RKO (cell line): Measurements from ENCODE around the gene FHL2.
"Not testable (repeated sequence)": the region's sequence is repeated elsewhere in the genome, so short reads cannot be mapped to it uniquely, and the experiment has no call there.

ENCODE experiments used
- DNase-seq: peaks from one replicate; pipeline ENCODE4 v3.0.0-alpha.2; 2016; ENCODE audit warnings: low spot score

FHL2 gene

GRCh38 chr2:105398336-105399206 is at the start of gene FHL2:
Gene FHL2 (minus strand): TSS chr2:105399051. CDS start chr2:105386516, 12,535 bp downstream.
- peak; percentile 89 for DNase-seq

GRCh38 chr2:105447476-105447875 is 48.6 kb upstream of the FHL2 start:
- DNase-seq: no peak

GRCh38 chr2:105446501-105446900 is 47.6 kb upstream of the FHL2 start:
- no peak for DNase-seq

- no peak for DNase-seq
Observed at GRCh38 chr2:105445976-105446375, 47.1 kb upstream of the FHL2 start.

GRCh38 chr2:105445498-105445897 is 46.6 kb upstream of the FHL2 start:
- DNase-seq: no peak

GRCh38 chr2:105443617-105444598 is 45.1 kb upstream of the FHL2 start:
- no peak for DNase-seq

GRCh38 chr2:105442721-105443120 is 43.9 kb upstream of the FHL2 start:
- DNase-seq: no peak

GRCh38 chr2:105442056-105442455 is 43.2 kb upstream of the FHL2 start:
- no peak for DNase-seq

- no peak for DNase-seq
Observed at GRCh38 chr2:105439141-105439540, 40.3 kb upstream of the FHL2 start.

GRCh38 chr2:105438104-105438929 is 39.5 kb upstream of the FHL2 start:
- no peak for DNase-seq

- DNase-seq: no peak
Observed at GRCh38 chr2:105437708-105438103, 38.9 kb upstream of the FHL2 start.

GRCh38 chr2:105432749-105433148 is 33.9 kb upstream of the FHL2 start:
- DNase-seq: no peak

- DNase-seq: no peak
Observed at GRCh38 chr2:105432044-105432399, 33.2 kb upstream of the FHL2 start.

GRCh38 chr2:105431367-105432043 is 32.7 kb upstream of the FHL2 start:
- DNase-seq: no peak

- DNase-seq: no peak
Observed at GRCh38 chr2:105428387-105429018, 29.7 kb upstream of the FHL2 start.

- DNase-seq: no peak
Observed at GRCh38 chr2:105427485-105427884, 28.6 kb upstream of the FHL2 start.

GRCh38 chr2:105426626-105427292 is 27.9 kb upstream of the FHL2 start:
- DNase-seq: no peak

GRCh38 chr2:105425936-105426625 is 27.2 kb upstream of the FHL2 start:
- DNase-seq: no peak

GRCh38 chr2:105424836-105425235 is 26.0 kb upstream of the FHL2 start:
- DNase-seq: not testable (repeated sequence)

GRCh38 chr2:105422801-105423200 is 23.9 kb upstream of the FHL2 start:
- no peak for DNase-seq
